Superior temporal gyrus (tissue), 1 donor: ENCODE results near the gene CYB5D1.
"Not testable (repeated sequence)": the region's sequence is repeated elsewhere in the genome, so short reads cannot be mapped to it uniquely, and the experiment has no call there.

Experiments used
- DNase-seq: peaks from one replicate; pipeline ENCODE4 v3.0.0-alpha.2; 2016; ENCODE audit errors: extremely low spot score

CYB5D1 gene

GRCh38 chr17:7857713-7858521 lies at the start of gene CYB5D1:
Gene CYB5D1, plus strand, starts transcription at chr17:7858003. Its CDS starts 132 bp downstream, at chr17:7858135.
- peak; percentile 99 for DNase-seq

- DNase-seq = no peak
These were observed 48.6 kb upstream of the CYB5D1 start for GRCh38 chr17:7809086-7809790.

GRCh38 chr17:7809791-7810343 lies 47.9 kb upstream of the CYB5D1 start:
- DNase-seq = not testable (repeated sequence)

GRCh38 chr17:7811251-7811650 lies 46.6 kb upstream of the CYB5D1 start:
- DNase-seq = no peak

GRCh38 chr17:7814969-7815368 lies 42.8 kb upstream of the CYB5D1 start:
- DNase-seq = no peak

- DNase-seq = no peak
These were observed 40.7 kb upstream of the CYB5D1 start for GRCh38 chr17:7816926-7817642.

GRCh38 chr17:7817643-7817964 lies 40.2 kb upstream of the CYB5D1 start:
- no peak for DNase-seq

GRCh38 chr17:7818026-7818425 lies 39.8 kb upstream of the CYB5D1 start:
- DNase-seq = no peak

GRCh38 chr17:7818746-7819645 lies 38.8 kb upstream of the CYB5D1 start:
- no peak for DNase-seq

GRCh38 chr17:7820231-7820630 lies 37.6 kb upstream of the CYB5D1 start:
- no peak for DNase-seq

GRCh38 chr17:7822126-7822525 lies 35.7 kb upstream of the CYB5D1 start:
- no peak for DNase-seq

GRCh38 chr17:7823581-7824001 lies 34.2 kb upstream of the CYB5D1 start:
- no peak for DNase-seq

GRCh38 chr17:7824021-7824924 lies 33.5 kb upstream of the CYB5D1 start:
- peak; percentile 9 for DNase-seq

GRCh38 chr17:7825206-7825990 lies 32.4 kb upstream of the CYB5D1 start:
- DNase-seq = peak; percentile 27

- no peak for DNase-seq
These were observed 27.2 kb upstream of the CYB5D1 start for GRCh38 chr17:7830616-7831015.

GRCh38 chr17:7831233-7831632 lies 26.6 kb upstream of the CYB5D1 start:
- no peak for DNase-seq

- no peak for DNase-seq
These were observed 25.4 kb upstream of the CYB5D1 start for GRCh38 chr17:7832431-7832830.

- no peak for DNase-seq
These were observed 24.6 kb upstream of the CYB5D1 start for GRCh38 chr17:7833011-7833794.
